Measurements from ENCODE around the gene SLC5A3. TPM values are rescaled to one million over a fixed set of nuclear protein-coding genes. Genes with fewer than 3 reads are reported as not detected.
A peak's percentile ranks its signal among the peaks of the same experiment; 100 is the strongest.

The SLC5A3 gene
- total RNA-seq, 3 donors from 2014 or later = 10.1 to 12.4 (median 11.6) TPM

DNA sequence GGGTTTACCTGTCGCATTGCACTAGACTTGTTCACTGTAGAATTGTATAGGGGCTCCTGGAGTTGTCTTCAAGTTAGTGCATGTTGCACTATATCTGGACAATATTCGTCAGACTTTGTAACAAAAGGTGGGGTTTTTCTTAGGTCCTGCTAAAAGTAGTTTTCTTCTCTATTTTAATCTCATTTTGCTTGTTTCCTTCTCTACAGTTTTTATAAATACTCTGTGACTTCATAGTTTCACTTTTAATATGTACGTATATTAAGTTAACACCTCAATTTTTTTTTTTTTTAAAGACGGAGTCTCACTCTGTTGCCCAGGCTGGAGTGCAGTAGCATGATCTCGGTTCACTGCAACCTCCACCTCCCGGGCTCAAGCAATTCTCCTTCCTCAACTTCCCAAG, 26.5 kb upstream of the SLC5A3 start:
- Mint-ChIP-seq H3K4me1 (ENCODE audit: low read depth) (peaks cover 6% of the 10 kb centered on the region), H3K27me3 (ENCODE audit: low read depth) (no peaks in the 10 kb centered on the region), H3K4me3 (peak overlapping the region; percentile 31), H3K9me3 (no peaks in the 10 kb centered on the region), H3K36me3 (ENCODE audit: insufficient read depth) (no peaks in the 10 kb centered on the region)
- DNase-seq (no peak), ATAC-seq (peak in 1 of 2 donors; percentile 35)

- no peaks in the 10 kb centered on the region for H3K36me3 Mint-ChIP-seq (ENCODE audit: insufficient read depth)
- H3K9me3 Mint-ChIP-seq = no peaks in the 10 kb centered on the region
- H3K4me1 Mint-ChIP-seq (ENCODE audit: low read depth) = peaks cover 6% of the 10 kb centered on the region
- H3K4me3 Mint-ChIP-seq = no peak overlapping the region
- ATAC-seq (no peak), DNase-seq (no peak)
- H3K27me3 Mint-ChIP-seq (ENCODE audit: low read depth) = no peaks in the 10 kb centered on the region
Observed at GRCh38 chr21:34047835-34048234, 25.5 kb upstream of the SLC5A3 start.

- Mint-ChIP-seq H3K4me3 (no peak overlapping the region), H3K27me3 (ENCODE audit: low read depth) (no peaks in the 10 kb centered on the region), H3K36me3 (ENCODE audit: insufficient read depth) (no peaks in the 10 kb centered on the region), H3K4me1 (ENCODE audit: low read depth) (no peaks in the 10 kb centered on the region), H3K9me3 (no peaks in the 10 kb centered on the region)
- ATAC-seq (no peak), DNase-seq (no peak)
Observed at GRCh38 chr21:34052171-34052570, 21.2 kb upstream of the SLC5A3 start.

- H3K4me1 Mint-ChIP-seq (ENCODE audit: low read depth) = no peaks in the 10 kb centered on the region
- DNase-seq (no peak), ATAC-seq (no peak)
- no peaks in the 10 kb centered on the region for H3K27me3 Mint-ChIP-seq (ENCODE audit: low read depth)
- H3K36me3 Mint-ChIP-seq (ENCODE audit: insufficient read depth) = no peaks in the 10 kb centered on the region
- no peaks in the 10 kb centered on the region for H3K9me3 Mint-ChIP-seq
- no peak overlapping the region for H3K4me3 Mint-ChIP-seq
Observed at GRCh38 chr21:34054259-34054658, 19.1 kb upstream of the SLC5A3 start.

- H3K9me3 Mint-ChIP-seq = no peaks in the 10 kb centered on the region
- H3K27me3 Mint-ChIP-seq (ENCODE audit: low read depth) = no peaks in the 10 kb centered on the region
- ATAC-seq = no peak
- no peak overlapping the region for H3K4me3 Mint-ChIP-seq
- no peaks in the 10 kb centered on the region for H3K36me3 Mint-ChIP-seq (ENCODE audit: insufficient read depth)
- no peaks in the 10 kb centered on the region for H3K4me1 Mint-ChIP-seq (ENCODE audit: low read depth)
- DNase-seq = no peak
Observed at GRCh38 chr21:34055615-34056014, 17.8 kb upstream of the SLC5A3 start.

- ATAC-seq (no peak), DNase-seq (no peak)
- Mint-ChIP-seq H3K36me3 (ENCODE audit: insufficient read depth) (no peaks in the 10 kb centered on the region), H3K9me3 (peaks cover 3% of the 10 kb centered on the region), H3K27me3 (ENCODE audit: low read depth) (no peaks in the 10 kb centered on the region), H3K4me1 (ENCODE audit: low read depth) (no peaks in the 10 kb centered on the region), H3K4me3 (no peak overlapping the region)
Observed at GRCh38 chr21:34061983-34062382, 11.4 kb upstream of the SLC5A3 start.

GRCh38 chr21:34065027-34065426, 8.4 kb upstream of the SLC5A3 start:
- ATAC-seq = no peak
- Mint-ChIP-seq H3K4me1 (ENCODE audit: low read depth) (no peaks in the 10 kb centered on the region), H3K4me3 (no peak overlapping the region), H3K9me3 (peaks cover 3% of the 10 kb centered on the region), H3K36me3 (ENCODE audit: insufficient read depth) (no peaks in the 10 kb centered on the region), H3K27me3 (ENCODE audit: low read depth) (no peaks in the 10 kb centered on the region)
- DNase-seq = no peak

DNA sequence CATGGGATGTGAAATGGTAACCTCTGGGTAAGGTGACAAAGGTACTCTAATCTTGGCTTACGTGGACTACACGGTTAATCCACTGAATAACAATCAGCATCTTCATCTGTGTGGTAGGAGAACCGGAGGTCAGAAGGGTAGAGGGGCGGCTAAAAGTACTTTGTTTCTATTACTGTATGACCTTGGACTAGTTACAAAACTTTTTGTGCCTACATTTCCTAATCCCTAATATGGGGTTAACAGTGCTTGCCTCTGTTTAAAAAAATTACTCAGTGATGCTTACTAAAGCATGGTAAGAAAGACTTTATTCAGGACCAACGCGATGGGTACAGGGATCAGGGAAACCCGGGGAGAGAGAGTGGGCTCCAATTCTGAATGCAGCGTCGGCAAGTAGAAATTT, 1.7 kb upstream of the SLC5A3 start:
- ATAC-seq (no peak), DNase-seq (no peak)
- Mint-ChIP-seq H3K9me3 (no peaks in the 10 kb centered on the region), H3K27me3 (ENCODE audit: low read depth) (no peaks in the 10 kb centered on the region), H3K4me3 (peak overlapping the region; percentile 82), H3K4me1 (ENCODE audit: low read depth) (peaks cover 33% of the 10 kb centered on the region), H3K36me3 (ENCODE audit: insufficient read depth) (peaks cover 14% of the 10 kb centered on the region)

GRCh38 chr21:34072145-34073031, 990 bp upstream of the SLC5A3 start:
- H3K4me1 Mint-ChIP-seq (ENCODE audit: low read depth) = peaks cover 40% of the 10 kb centered on the region
- ATAC-seq = peak; percentile 9 to 12
- peaks cover 18% of the 10 kb centered on the region for H3K36me3 Mint-ChIP-seq (ENCODE audit: insufficient read depth)
- H3K4me3 Mint-ChIP-seq = peak overlapping the region; percentile 82
- peak; percentile 15 for DNase-seq
- H3K27me3 Mint-ChIP-seq (ENCODE audit: low read depth) = no peaks in the 10 kb centered on the region
- H3K9me3 Mint-ChIP-seq = no peaks in the 10 kb centered on the region

DNA sequence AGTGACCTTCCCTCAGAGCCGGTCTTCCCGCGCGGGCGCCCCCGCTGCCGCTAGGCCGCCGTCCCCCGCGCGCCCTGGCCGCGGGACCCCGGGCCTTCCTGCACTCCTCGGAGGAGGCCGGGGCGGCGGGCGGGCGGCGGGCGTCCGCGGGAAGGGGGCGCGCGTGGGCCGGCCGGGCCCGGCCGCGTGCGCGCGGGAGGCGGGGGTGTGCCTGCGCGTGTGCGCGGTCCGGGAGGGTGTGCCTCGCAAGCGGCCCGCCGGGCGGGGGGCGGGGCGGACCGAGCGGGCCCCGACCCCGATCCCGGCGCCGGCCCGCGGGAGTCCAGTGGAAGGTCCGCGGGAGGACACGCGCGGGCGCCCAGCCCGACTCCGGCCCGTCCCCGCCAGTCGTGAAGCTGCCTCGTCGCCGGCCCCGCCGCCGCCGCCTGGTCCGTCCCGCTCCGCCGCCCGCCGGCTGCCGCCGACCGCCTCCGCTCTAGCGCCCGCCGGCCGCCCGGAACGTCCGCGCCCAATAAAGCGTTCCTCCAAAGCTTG, 438 bp downstream of the SLC5A3 start:
- Mint-ChIP-seq H3K36me3 (ENCODE audit: insufficient read depth) (peaks cover 26% of the 10 kb centered on the region), H3K4me3 (peak overlapping the region; percentile 94), H3K9me3 (no peaks in the 10 kb centered on the region), H3K4me1 (ENCODE audit: low read depth) (peaks cover 53% of the 10 kb centered on the region), H3K27me3 (ENCODE audit: low read depth) (no peaks in the 10 kb centered on the region)
- ATAC-seq (peak; percentile 51 to 60), DNase-seq (peak; percentile 42)

DNA sequence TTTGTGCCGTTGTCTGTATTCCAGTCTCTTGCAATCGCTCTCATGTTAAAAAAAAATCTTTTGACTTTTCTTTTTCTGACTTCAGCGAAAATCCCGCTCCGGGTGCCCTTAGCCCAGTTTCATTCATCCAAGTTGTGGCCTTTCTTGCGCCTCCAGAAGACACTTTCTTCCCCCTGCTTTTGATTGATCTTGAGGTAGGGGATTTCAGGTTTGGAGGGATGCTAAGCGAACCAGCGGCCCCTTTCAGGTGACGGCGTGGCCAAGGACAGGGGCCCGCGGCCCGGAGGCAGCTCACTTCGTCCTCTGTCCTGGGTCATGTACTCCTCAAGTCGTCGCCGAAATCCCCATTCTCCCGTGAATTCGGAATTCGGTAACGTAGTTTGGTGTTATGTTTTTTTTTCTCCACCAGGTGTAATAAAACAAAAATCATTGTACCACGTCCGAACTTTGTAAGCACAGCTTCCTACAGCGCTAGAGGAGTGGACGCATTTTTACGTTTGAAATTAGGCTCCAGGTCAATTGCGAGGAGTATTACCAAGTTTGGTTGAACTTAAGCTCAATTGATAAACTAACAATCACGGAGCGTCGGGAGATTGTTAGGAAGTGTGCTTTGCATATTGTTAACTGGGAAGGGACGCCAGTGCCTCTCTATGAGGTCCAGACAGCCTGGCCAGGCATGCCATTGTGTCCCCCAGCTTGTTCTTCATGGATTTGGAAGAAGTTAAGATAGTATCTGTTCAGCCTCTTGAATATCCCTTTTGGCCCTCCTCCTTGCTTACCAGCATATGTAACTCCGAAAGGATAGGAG, 1.1 kb downstream of the SLC5A3 start:
- H3K9me3 Mint-ChIP-seq = no peaks in the 10 kb centered on the region
- no peak for ATAC-seq
- no peaks in the 10 kb centered on the region for H3K27me3 Mint-ChIP-seq (ENCODE audit: low read depth)
- H3K36me3 Mint-ChIP-seq (ENCODE audit: insufficient read depth) = peaks cover 28% of the 10 kb centered on the region
- H3K4me3 Mint-ChIP-seq = peak overlapping the region; percentile 94
- no peak for DNase-seq
- H3K4me1 Mint-ChIP-seq (ENCODE audit: low read depth) = peaks cover 59% of the 10 kb centered on the region

DNA sequence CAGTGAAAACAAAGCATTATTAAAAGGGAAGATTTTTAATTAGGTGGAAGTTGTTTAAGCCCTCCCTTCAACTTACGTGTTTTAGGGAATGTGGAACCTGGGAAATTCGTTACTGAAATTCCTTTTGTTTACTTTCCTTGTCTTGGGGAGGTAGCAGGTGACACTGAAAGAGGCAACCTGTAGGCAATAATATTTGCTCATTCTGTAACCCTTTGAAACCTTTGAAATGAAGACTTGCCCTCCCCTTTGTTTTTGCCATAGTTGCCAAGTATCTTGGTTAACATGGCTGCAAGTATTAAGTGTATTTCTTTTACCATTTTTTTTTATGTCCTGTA, 1.7 kb downstream of the SLC5A3 start:
- no peak for DNase-seq
- ATAC-seq = no peak
- Mint-ChIP-seq H3K4me1 (ENCODE audit: low read depth) (peaks cover 65% of the 10 kb centered on the region), H3K36me3 (ENCODE audit: insufficient read depth) (peaks cover 33% of the 10 kb centered on the region), H3K9me3 (no peaks in the 10 kb centered on the region), H3K4me3 (peak overlapping the region; percentile 94), H3K27me3 (ENCODE audit: low read depth) (no peaks in the 10 kb centered on the region)

- DNase-seq (no peak), ATAC-seq (peak in 1 of 2 donors; percentile 11)
- peak overlapping the region; percentile 94 for H3K4me3 Mint-ChIP-seq
- peaks cover 74% of the 10 kb centered on the region for H3K4me1 Mint-ChIP-seq (ENCODE audit: low read depth)
- no peaks in the 10 kb centered on the region for H3K9me3 Mint-ChIP-seq
- H3K36me3 Mint-ChIP-seq (ENCODE audit: insufficient read depth) = peaks cover 42% of the 10 kb centered on the region
- no peaks in the 10 kb centered on the region for H3K27me3 Mint-ChIP-seq (ENCODE audit: low read depth)
Observed at GRCh38 chr21:34075760-34076660, 2.6 kb downstream of the SLC5A3 start.

DNA sequence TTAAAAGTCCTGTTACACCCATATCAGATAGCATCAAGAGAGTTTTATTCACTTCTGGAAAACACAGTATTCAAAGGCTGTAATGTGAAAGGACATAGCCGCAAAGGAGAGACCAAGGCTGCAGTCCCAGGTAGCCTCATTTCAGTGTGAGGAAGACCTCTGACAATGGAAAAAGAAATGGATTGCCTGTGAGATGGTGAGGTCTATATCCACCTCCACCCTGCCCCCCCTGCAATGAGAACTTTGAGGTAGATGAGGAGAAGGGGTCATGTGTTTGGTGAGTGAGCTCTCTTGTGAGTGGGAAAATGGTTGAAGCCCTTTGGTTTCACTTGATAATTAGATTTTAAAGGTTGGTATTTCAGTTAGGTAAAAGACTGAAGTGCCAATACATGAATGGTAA, 3.5 kb downstream of the SLC5A3 start:
- Mint-ChIP-seq H3K27me3 (ENCODE audit: low read depth) (no peaks in the 10 kb centered on the region), H3K9me3 (no peaks in the 10 kb centered on the region), H3K4me3 (peak overlapping the region; percentile 94), H3K4me1 (ENCODE audit: low read depth) (peaks cover 79% of the 10 kb centered on the region), H3K36me3 (ENCODE audit: insufficient read depth) (peaks cover 46% of the 10 kb centered on the region)
- ATAC-seq = no peak
- no peak for DNase-seq
